GM21717 (cell line): ENCODE data around the gene UPF1.
A peak's percentile ranks its signal among the peaks of the same experiment; 100 is the strongest.

Source experiments
- ATAC-seq: cut with Tn5 transposase; IDR thresholded peaks from one replicate; pipeline ENCODE4 v1.9.1; 2021; ENCODE audit warnings: mild to moderate bottlenecking, moderate library complexity; ENCODE audit not compliant: unreplicated experiment

UPF1 gene

DNA sequence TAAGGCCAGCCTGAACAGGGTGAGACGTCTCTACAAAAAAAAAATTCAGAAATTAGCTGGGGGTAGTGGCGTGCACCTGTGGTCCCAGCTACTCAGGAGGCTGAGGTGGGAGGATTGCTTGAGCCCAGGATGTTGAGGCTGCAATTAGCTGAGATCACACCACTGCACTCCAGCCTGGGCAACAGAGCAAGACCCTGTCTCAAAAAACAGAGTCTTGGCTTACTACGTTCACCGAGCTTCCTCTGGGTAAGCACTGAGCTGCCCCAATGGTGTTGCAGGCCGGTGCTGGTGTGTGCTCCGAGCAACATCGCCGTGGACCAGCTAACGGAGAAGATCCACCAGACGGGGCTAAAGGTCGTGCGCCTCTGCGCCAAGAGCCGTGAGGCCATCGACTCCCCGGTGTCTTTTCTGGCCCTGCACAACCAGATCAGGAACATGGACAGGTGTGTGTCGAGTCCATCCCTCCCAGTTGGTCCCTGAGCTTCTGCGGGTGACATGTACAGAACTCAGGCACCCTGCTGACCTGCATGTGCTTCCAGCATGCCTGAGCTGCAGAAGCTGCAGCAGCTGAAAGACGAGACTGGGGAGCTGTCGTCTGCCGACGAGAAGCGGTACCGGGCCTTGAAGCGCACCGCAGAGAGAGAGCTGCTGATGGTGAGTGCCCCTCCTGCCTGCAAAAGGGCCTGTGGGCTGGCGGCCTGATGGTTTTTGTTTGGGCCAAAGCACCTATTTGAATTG, 24.1 kb downstream of the UPF1 start:
- no peak for ATAC-seq

DNA sequence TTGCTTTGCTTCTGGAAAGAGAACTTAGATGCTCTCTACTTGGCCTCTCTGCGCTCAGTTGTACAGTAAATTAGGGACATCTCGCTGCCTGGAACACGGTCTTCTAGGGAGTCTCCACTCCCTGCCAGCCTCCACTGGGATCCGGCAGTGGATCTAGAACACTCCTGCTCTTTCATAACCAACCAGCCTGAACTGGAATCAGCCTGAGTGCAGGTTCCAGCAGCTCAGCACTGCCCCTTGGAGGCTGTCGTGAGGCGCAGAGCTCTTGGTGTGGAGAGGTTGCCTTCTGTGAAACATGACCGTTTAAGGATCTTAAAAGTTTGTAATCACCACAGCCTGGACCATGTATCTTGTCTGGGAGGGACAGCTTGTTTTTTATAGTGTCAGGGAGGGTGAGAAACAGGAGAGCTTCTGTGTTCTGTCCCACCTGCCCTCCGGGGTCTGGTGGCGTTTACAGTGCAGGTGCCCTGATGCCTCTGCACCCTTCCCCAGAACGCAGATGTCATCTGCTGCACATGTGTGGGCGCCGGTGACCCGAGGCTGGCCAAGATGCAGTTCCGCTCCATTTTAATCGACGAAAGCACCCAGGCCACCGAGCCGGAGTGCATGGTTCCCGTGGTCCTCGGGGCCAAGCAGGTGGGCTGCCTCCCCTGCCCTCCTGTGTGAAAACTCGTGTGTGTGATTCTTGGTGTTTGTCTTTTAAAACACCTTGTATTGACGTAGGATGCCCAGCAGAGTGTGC, 24.8 kb downstream of the UPF1 start:
- ATAC-seq: no peak

DNA sequence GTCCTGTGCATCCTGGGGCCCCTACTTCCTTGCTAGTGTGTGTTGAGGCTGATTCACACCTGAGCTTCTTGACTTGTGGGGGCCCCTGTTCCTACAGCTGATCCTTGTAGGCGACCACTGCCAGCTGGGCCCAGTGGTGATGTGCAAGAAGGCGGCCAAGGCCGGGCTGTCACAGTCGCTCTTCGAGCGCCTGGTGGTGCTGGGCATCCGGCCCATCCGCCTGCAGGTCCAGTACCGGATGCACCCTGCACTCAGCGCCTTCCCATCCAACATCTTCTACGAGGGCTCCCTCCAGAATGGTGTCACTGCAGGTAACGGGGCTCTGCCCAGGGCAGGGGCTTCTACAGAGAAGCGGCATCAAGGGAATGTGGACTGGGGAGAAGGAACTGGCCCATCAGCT, 25.5 kb downstream of the UPF1 start:
- no peak for ATAC-seq

DNA sequence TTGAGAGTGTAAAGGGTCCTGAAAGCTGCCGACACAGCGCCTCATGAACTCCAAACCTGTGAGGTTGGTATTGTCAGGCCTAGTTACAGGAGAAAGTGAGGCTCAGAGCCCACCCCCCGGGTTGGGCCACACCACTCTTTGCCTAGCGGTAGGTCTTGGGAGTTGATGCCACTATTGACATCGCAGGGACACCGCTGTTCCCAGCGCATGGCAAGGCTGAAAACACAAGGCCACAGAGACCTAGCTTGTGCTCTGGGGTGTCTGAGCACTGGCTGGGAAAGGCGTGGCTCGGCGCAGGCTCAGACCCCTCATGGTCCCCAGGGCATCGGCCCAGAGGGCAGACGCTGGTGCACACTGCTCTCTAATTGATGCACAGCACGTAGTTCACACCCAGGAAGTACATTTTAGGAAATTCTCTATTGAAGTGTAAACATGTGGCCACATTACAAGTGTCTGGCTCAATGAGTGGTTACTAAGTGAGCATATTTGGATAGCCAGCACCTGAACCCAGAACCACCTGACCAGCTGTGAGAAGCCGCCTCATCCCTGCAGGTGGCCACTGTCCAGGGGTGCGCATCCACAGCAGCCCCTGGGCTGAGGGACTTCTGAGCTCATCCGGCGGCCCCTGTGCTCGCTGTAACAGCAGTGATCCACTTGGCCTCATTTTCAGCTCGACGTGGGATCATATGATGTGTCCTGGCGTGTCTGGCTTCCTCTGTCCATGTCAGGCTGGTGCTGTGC, 27.3 kb downstream of the UPF1 start:
- ATAC-seq: no peak

DNA sequence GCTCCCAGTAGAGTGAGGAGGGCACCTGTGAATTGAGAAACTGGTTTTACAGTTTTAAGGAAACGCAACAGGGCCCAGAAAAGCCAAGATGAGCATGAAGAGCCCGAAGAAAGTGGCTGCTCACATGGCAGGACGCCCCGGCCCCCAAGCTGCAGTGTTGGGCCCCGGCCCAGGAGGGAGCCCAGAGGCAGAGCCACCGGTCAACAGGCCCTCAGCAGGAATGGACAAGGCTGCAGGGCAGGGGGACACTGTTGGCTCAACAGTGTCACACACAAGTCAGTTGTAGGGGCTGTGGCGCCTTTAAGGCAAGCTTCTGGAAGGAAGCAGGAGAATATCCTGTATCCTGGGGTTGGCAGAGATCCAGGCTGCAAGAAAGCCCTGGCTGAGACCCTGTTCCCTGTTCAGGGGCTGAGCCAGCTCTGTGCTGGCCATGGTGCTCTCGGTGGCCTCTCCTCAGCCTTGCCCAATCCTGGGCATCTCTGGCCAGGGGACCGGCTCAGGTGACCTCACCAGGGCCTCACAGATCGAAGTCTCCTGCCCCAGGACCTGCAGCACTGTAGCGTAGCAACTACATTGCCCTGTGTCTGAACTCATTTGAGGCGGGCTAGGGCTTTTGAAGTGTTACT, 28.0 kb downstream of the UPF1 start:
- ATAC-seq: no peak

DNA sequence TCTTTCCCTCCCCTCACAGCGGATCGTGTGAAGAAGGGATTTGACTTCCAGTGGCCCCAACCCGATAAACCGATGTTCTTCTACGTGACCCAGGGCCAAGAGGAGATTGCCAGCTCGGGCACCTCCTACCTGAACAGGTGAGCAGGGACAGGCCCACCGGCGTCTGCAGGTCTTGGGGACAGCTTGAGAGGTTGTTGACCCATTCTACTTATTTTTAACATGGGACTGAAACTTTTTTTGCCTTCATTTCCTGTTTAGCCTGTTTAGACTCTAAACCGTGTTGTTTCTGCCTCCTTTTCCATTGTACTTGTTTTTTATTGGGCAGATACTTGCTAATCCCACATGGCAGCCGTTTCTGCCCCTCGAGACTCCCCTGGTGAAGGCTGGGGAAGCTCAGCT, 28.5 kb downstream of the UPF1 start:
- ATAC-seq: no peak

DNA sequence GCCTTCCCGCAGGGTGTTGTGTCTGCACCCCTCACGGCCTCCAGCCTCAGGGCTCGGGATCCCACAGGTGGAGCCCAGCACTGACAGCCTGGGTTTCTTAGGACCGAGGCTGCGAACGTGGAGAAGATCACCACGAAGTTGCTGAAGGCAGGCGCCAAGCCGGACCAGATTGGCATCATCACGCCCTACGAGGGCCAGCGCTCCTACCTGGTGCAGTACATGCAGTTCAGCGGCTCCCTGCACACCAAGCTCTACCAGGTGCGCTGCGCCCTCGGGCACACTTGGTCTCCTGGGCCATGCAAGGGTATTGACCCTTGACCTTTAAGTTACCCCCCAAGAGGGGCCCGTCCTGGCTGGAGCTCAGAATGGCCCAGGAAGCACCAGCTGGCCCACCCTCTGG, 29.0 kb downstream of the UPF1 start:
- ATAC-seq: no peak

DNA sequence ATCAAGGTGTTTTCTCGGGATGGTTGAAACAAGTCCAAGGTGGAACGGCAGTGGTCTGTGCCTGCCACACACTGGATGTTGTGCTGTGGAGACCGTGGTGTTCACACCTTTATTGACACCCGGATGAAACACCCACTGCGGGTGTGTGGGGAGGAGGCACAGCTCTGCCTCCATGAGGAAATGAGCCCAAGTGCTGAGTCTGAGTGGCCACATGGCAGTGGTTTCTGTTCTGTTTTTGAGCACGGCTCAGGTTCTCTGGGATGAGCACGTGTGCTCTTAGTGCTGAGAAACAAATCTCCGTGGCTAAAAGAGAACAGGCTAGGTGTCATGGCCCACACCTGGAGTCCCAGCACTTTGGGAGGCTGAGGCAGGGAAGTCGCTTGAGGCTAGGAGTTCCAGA, 29.5 kb downstream of the UPF1 start:
- no peak for ATAC-seq

DNA sequence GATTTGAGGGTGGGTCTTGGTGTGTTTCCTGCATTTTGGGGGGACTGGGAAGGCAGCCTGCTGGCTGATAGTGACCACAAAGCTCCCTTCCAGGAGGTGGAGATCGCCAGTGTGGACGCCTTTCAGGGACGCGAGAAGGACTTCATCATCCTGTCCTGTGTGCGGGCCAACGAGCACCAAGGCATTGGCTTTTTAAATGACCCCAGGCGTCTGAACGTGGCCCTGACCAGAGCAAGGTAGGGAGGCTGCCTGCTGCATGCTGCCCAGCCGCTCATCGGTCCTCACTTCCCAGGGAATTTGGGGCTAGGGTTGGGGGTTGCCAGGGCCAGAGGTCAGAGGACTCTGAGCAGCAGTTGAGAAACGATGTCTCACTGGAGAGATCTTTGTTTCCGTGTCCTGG, 30.2 kb downstream of the UPF1 start:
- ATAC-seq: no peak

DNA sequence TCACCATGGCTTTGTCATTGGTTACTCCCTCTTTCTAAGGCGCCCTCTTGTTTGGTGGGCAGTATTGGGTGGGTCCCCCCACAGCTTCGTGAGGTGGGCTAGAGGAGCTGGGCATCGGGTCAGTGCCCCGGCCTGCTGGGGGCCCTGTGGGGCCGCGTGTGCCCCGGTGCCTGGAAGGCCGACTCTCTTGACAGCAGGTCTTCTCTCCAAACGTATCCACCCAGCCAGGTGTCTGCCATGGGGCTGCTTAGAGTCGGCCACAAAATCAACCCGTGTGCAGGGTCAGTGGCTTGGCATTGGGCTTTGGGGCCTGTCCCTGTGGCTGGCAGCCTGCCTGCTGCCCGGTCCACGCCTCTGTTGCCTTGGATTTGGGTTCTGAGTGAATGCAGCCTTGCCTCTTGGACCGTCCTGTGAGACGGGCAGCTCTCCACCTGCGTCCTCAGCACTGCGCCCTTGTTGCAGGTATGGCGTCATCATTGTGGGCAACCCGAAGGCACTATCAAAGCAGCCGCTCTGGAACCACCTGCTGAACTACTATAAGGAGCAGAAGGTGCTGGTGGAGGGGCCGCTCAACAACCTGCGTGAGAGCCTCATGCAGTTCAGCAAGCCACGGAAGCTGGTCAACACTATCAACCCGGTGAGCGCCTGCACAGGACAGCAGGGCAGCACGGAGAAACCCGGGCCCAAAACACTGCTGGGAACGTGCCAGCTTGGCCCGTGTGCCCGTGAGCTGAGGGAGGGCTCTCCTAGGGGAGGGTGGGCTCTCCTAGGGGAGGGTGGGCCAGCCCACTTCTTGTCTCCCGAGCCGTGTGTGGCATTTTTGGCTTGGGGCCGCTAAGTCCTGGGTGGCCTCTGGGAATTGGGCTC, 31.4 kb downstream of the UPF1 start:
- no peak for ATAC-seq

DNA sequence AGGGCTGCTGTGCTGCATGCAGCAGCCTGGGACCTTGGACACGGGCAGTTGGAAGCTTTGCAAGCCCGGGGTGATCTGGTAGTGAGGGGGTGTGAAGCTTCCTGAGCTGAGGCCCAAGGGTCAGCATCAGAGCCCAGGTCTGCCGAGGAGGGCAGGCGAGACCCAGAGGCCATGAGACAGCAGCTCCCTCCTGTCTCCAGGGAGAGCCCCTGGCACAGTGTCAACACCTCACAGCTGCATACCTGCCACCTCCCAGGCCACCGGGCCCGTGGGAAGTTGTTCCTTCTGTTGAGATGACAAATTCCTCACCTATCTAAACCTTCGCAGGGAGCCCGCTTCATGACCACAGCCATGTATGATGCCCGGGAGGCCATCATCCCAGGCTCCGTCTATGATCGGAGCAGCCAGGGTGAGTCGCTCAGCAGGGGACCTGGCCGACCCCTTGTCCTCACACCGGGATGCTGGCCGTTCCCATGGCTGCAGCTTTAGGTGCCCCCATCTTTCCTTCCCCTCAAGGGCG, 32.1 kb downstream of the UPF1 start:
- no peak for ATAC-seq

DNA sequence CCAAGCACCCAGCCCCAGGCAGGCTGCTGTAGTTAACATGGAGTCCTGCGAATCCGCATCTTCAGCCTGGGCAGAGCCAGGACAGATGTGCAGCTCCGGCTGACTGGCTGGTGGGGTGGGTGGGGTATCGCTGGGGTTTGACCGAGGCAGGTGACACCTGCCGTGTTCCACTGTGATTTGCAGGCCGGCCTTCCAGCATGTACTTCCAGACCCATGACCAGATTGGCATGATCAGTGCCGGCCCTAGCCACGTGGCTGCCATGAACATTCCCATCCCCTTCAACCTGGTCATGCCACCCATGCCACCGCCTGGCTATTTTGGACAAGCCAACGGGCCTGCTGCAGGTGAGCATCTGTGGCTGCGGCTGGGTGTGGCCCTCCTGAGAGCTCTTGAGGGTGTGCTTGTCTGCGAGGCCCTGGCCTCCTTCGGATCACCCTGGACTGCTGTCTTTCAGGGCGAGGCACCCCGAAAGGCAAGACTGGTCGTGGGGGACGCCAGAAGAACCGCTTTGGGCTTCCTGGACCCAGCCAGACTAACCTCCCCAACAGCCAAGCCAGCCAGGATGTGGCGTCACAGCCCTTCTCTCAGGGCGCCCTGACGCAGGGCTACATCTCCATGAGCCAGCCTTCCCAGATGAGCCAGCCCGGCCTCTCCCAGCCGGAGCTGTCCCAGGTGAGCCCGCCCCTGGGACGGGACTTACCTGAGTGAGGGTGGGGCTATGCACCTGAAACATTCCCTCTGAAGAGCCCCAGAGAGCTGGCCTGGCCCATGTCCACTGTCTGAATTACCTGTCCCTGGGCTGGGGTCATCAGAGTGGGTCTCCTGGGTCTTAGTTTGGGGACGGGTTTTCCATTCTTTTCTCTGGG, 33.6 kb downstream of the UPF1 start:
- no peak for ATAC-seq

DNA sequence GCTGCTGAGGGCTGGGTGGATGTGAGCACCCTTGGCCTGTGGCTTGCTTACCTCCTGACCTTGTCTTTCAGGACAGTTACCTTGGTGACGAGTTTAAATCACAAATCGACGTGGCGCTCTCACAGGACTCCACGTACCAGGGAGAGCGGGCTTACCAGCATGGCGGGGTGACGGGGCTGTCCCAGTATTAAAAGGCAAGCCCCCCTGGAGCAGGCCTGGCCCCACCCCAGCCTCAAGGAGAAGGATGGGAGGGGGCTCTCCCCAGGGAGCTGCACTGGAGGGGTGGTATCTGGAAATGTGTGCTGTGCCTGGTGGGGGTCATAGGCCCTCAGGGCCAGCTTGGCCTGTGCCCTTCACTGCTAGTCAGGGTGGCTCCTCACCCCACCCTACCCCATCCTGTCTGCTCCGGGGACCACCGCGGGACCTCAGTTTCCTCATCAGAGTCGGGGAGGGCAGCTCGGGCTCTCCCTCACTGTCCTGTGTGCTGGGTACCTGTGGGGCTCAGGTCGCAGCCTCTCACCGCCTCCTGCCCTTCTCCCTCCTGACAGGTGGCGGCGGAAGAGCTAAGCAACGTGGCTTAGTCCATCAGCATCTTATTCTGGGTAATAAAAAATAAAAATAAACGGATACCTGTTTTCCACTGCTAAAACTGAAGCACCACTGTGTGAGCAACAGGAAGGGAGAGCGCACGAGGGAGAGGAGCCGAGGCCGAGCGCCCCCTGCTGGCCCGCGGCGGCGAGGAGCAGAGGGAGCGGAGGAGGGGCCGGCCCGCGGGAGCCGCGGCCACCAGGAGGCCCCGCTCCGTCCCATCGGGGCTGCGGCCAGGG, 34.4 kb downstream of the UPF1 start:
- ATAC-seq: peak; percentile 55

DNA sequence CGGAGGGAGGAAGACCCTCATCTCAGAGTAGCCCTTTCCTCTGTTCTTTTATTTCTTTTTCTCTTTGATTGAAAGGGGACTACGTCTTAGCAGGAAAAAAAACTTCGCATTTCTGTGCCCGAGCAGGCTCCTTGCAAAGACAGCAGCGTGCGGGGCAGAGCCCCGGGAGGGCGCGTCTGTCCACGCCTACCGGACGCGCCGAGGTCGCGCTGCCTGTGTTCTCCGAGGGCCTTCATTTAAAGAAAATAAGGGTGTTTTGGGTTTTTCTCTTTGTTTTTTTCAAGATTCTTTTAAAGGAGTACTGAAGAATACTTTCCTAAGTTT, 35.0 kb downstream of the UPF1 start:
- ATAC-seq: no peak

DNA sequence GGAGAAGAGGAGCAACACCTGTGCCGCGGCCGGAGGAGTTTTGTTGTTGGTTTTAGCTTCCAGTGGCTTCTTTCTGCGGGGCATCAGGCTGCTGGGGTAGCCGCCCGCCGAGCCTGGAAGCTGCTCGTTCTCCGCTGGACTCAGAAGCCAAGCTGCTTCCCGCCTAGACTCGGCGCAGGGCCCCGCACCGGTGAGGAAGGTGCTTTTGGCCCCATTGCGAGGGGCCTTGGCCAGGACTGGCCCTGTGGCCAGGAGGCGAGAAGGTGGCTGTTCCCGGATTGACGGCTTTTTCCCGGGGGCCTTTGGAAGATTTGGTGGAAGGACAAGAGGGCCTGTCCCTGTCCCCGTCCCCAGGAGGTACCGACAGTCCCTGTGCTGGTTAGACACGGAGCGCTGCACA, 35.4 kb downstream of the UPF1 start:
- ATAC-seq: no peak

DNA sequence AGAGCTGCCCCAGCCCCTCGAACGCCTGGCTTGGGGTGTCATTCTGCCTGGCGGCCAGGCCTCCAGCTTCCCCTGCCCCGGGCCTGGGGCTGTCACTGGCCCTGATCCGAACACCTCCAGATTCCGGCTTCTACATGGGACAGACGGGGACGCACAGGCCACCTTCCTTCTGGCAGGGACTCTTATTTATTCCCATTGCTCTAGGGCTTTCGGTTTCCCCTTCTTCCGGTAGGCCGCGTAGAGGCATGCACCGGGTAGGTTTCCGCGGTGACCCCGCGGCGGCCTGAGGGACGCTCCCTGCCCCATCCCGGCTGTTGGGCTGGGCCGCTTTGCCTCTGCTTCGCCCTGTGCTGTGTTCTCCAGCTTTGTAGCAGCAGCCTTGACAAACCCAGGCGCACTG, 36.0 kb downstream of the UPF1 start:
- no peak for ATAC-seq

DNA sequence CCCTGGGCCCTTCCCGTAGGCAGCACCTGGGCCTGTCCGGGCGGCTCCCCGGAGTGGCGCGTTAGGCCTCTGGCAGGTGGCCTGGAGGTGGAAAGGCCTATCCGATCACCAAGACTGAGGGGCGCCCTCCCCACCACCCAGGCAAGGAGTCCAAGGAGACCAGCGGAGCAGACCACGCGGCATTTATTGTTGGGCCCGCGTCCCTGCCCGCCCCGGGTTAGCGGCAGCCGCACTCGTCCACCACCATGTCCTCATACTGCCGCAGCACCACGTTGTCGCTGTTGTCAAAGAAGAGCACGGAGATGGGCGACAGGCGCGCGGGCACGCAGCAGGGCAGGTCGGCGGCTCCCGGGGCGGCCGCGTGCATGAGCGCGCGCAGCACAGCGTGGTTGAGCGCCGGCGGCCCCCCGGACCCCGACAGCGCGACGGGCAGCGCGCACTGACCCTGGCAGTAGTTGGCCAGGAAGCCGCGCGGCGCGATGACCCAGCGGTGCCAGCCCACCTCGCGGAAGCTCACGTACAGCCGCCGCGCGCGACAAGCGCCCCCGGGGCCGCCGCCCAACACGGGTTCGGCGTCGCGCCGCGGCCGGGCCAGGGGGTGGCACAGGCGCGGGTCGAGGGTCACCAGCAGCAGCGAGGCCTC, 36.7 kb downstream of the UPF1 start:
- no peak for ATAC-seq

DNA sequence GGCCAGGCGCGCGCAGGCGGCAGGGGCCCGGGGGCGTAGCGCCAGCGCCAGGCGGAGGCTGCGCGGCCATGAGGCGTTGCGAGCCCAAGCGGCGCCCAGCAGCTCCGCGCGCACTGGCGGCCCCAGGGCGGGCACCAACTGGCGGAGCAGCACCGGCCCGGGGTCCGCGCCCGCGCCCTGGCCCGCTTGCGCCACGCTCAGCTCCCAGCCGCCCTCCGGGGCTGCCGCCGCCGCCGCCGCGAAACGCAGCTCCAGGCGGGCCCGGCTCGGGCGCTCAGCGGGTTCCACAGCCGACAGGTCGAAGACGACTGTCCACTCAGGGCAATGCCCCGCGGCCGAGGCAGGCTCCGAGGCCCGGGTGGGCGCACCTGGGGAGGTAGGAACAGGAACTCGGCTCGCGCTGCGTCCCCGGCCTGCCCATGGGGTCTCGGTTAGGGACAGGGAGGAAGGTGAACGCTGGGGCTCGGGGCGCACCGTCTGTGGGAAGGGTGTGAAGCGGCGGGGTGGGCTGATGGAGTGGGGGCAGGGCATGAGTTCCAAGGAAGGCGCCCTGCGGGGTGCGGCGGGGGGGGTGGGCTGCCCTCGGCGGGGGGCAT, 37.4 kb downstream of the UPF1 start:
- ATAC-seq: no peak
